DOHH2 (cell line): ENCODE results near the gene STX8.
A peak's percentile ranks its signal among the peaks of the same experiment; 100 is the strongest.

Source experiments
- H3F3A ChIP-seq: fragments of 200-600 bp; sonication (generic), shearing (Covaris generic); 2 replicates; pipeline ENCODE4 v1.6.0; 2016; ENCODE audit warnings: antibody characterized with exemption, mild to moderate bottlenecking; ENCODE audit not compliant: control insufficient read depth, insufficient read depth
- H3K27ac ChIP-seq: fragments of 200-600 bp; sonication (generic); 2 replicates; pipeline ENCODE4 v1.5.1; 2014; ENCODE audit warnings: low read depth, mild to moderate bottlenecking, low read length, moderate library complexity
- H3K27me3 ChIP-seq: fragments of 200-600 bp; sonication (generic); 2 replicates; pipeline ENCODE4 v1.6.1; 2014; ENCODE audit warnings: mild to moderate bottlenecking, low read length, mixed read lengths; ENCODE audit not compliant: control insufficient read depth
- H3K36me3 ChIP-seq: fragments of 200-600 bp; sonication (generic); 2 replicates; pipeline ENCODE4 v1.6.1; 2014; ENCODE audit warnings: mild to moderate bottlenecking, low read length, moderate library complexity, mixed read lengths; ENCODE audit not compliant: control insufficient read depth
- H3K4me1 ChIP-seq: fragments of 200-600 bp; sonication (generic); 2 replicates; pipeline ENCODE4 v1.6.1; 2014; ENCODE audit warnings: mild to moderate bottlenecking, low read length, mixed read lengths; ENCODE audit not compliant: control insufficient read depth
- H3K4me2 ChIP-seq: fragments of 200-600 bp; sonication (generic); 2 replicates; pipeline ENCODE4 v1.6.0; 2014; ENCODE audit warnings: mild to moderate bottlenecking, low read length, moderate library complexity
- H3K4me3 ChIP-seq: fragments of 200-600 bp; sonication (generic); 2 replicates; pipeline ENCODE4 v1.5.1; 2014; ENCODE audit warnings: mild to moderate bottlenecking, low read length, mixed read lengths
- H3K79me2 ChIP-seq: fragments of 200-600 bp; sonication (generic); 2 replicates; pipeline ENCODE4 v1.6.1; 2014; ENCODE audit warnings: mild to moderate bottlenecking, low read length, mixed read lengths; ENCODE audit not compliant: control insufficient read depth
- H3K9me2 ChIP-seq: fragments of 200-600 bp; sonication (generic); replicated peaks from 2 replicates; pipeline ENCODE4 v1.6.1; 2014; ENCODE audit warnings: mild to moderate bottlenecking, low read length, mixed read lengths; ENCODE audit not compliant: control insufficient read depth
- H3K9me3 ChIP-seq: fragments of 200-600 bp; sonication (generic); 2 replicates; pipeline ENCODE4 v1.6.1; 2014; ENCODE audit warnings: antibody characterized with exemption, low read length, mixed read lengths; ENCODE audit not compliant: control insufficient read depth, insufficient read depth
- H4K20me1 ChIP-seq: fragments of 200-600 bp; sonication (generic); 2 replicates; pipeline ENCODE4 v1.6.0; 2014; ENCODE audit warnings: low read depth, mild to moderate bottlenecking, antibody characterized with exemption, low read length, moderate library complexity; ENCODE audit not compliant: control insufficient read depth, insufficient read depth
- EZH2phosphoT487 ChIP-seq: fragments of 200-600 bp; sonication (generic); IDR thresholded peaks from 2 replicates; pipeline ENCODE4 v1.6.1; 2017; ENCODE audit warnings: borderline replicate concordance, mild to moderate bottlenecking, antibody characterized with exemption, low read length, moderate library complexity, mixed read lengths
- TF ChIP-seq, protein P1 (sequence below): fragments of 200-600 bp; sonication (generic); IDR thresholded peaks from one replicate; pipeline ENCODE4 v1.5.1; 2014; ENCODE audit warnings: antibody characterized with exemption, mild to moderate bottlenecking, low read depth, low read length; ENCODE audit not compliant: poor library complexity, severe bottlenecking

STX8 gene

DNA sequence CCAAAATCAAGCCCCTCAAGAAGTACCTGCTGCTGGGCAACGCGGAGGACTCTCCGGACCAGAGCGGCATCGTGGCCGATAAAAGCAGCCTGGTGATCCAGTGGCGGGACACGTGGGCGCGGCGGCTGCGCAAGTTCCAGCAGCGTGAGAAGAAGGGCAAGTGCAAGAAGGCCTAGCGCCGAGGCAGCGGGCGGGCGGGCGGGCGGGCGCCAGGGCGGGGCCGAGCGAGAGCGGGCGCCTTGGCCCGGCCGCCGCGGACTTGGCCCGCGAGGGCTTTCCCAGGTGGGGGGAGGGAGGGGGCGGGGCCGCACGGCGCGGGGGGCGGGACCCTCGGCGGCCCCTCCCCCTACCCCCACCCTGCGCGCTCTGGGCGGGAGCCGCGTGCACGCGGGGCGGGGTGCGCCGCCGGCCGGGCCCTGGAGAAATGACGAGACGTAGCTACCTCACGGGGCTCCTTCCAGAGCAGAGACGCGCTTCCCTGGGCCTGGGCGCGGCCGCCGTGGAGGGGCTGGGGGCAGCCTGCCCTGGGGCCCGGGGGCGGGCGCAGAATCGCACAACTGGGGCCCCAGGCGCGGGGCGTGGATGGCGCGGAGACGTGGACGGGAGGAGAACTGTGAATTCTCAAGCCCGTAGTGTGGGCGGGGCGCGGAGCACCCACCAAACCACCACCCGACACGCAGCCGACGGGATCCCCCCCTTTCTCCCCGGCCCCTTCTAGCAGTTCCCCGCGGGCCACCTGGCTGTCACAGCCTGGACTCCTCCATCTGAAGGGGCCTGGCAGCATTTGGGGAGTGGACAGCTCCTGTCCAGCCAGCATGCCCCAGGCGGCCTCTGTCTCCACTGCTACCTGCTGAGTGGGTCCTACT is 335.6 kb downstream of the STX8 start:
- Histone ChIP-seq H3F3A (no peaks in the 10 kb centered on the region), H3K79me2 (no peaks in the 10 kb centered on the region), H3K27me3 (peaks cover 2% of the 10 kb centered on the region; the same call in 1 of the 2 replicates), H3K9me3 (no peaks in the 10 kb centered on the region), H3K4me2 (peak overlapping the region; percentile 98), H3K4me3 (peak overlapping the region; percentile 77), H4K20me1 (no peaks in the 10 kb centered on the region), H3K9me2 (no peaks in the 10 kb centered on the region), H3K36me3 (no peaks in the 10 kb centered on the region), H3K27ac (no peak overlapping the region), H3K4me1 (peaks cover 16% of the 10 kb centered on the region)
- TF ChIP-seq, protein P1, sequence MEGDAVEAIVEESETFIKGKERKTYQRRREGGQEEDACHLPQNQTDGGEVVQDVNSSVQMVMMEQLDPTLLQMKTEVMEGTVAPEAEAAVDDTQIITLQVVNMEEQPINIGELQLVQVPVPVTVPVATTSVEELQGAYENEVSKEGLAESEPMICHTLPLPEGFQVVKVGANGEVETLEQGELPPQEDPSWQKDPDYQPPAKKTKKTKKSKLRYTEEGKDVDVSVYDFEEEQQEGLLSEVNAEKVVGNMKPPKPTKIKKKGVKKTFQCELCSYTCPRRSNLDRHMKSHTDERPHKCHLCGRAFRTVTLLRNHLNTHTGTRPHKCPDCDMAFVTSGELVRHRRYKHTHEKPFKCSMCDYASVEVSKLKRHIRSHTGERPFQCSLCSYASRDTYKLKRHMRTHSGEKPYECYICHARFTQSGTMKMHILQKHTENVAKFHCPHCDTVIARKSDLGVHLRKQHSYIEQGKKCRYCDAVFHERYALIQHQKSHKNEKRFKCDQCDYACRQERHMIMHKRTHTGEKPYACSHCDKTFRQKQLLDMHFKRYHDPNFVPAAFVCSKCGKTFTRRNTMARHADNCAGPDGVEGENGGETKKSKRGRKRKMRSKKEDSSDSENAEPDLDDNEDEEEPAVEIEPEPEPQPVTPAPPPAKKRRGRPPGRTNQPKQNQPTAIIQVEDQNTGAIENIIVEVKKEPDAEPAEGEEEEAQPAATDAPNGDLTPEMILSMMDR, result no peak
- no peak for TF ChIP-seq EZH2phosphoT487

GRCh38 chr17:9239246-9239792 is 336.3 kb downstream of the STX8 start:
- Histone ChIP-seq H3K27ac (no peak overlapping the region), H3K4me1 (peaks cover 16% of the 10 kb centered on the region), H3K79me2 (no peaks in the 10 kb centered on the region), H3K9me2 (no peaks in the 10 kb centered on the region), H3K4me3 (peak overlapping the region; percentile 77), H3K9me3 (no peaks in the 10 kb centered on the region), H4K20me1 (no peaks in the 10 kb centered on the region), H3K4me2 (peak overlapping the region; percentile 98), H3K27me3 (peaks cover 2% of the 10 kb centered on the region; the same call in 1 of the 2 replicates), H3F3A (no peaks in the 10 kb centered on the region), H3K36me3 (no peaks in the 10 kb centered on the region)
- no peak for TF ChIP-seq EZH2phosphoT487
- TF ChIP-seq, protein P1, result no peak

GRCh38 chr17:9238340-9239245 is 337.0 kb downstream of the STX8 start:
- Histone ChIP-seq H3K27me3 (peaks cover 2% of the 10 kb centered on the region; the same call in 1 of the 2 replicates), H3K36me3 (no peaks in the 10 kb centered on the region), H3K79me2 (no peaks in the 10 kb centered on the region), H3K4me2 (peak overlapping the region; percentile 98), H3F3A (no peaks in the 10 kb centered on the region), H3K9me3 (no peaks in the 10 kb centered on the region), H3K4me1 (peaks cover 16% of the 10 kb centered on the region), H3K4me3 (peak overlapping the region; percentile 77), H4K20me1 (no peaks in the 10 kb centered on the region), H3K27ac (no peak overlapping the region), H3K9me2 (no peaks in the 10 kb centered on the region)
- TF ChIP-seq, protein P1, result no peak
